K562 (cell line): ENCODE measurements around the gene LRRC25. TPM values are rescaled to one million over a fixed set of nuclear protein-coding genes. Genes with fewer than 3 reads are reported as not detected.
A peak's percentile ranks its signal among the peaks of the same experiment; 100 is the strongest.

ENCODE experiments used
- CREM ChIP-seq: IDR thresholded peaks from 2 replicates; pipeline ENCODE4 v1.6.1; 2014; ENCODE audit warnings: antibody characterized with exemption, low read depth
- DMBX1 ChIP-seq: fragments of 250-450 bp; sonication (Bioruptor Pico); IDR thresholded peaks from 2 replicates; pipeline ENCODE4 v1.8.0; 2022; ENCODE audit warnings: inconsistent platforms, mild to moderate bottlenecking, moderate library complexity, borderline replicate concordance
- GATAD2B ChIP-seq: fragments of 450-650 bp; IDR thresholded peaks from 2 replicates; pipeline ENCODE4 v1.6.1; 2017; ENCODE audit warnings: mild to moderate bottlenecking, borderline replicate concordance
- HCFC1 ChIP-seq: IDR thresholded peaks from 2 replicates; pipeline ENCODE4 v1.6.1; 2012; ENCODE audit warnings: low read depth, low read length, improper control_type of control experiment
- HDAC2 ChIP-seq: fragments of 450-650 bp; IDR thresholded peaks from 2 replicates; pipeline ENCODE4 v1.6.1; 2016; ENCODE audit warnings: mild to moderate bottlenecking
- IRF9 ChIP-seq: fragments of 450-650 bp; IDR thresholded peaks from 2 replicates; pipeline ENCODE4 v1.6.1; 2016; ENCODE audit warnings: missing biosample characterization, missing genetic modification characterization
- KDM5B ChIP-seq: fragments of 200-600 bp; sonication (generic); IDR thresholded peaks from 2 replicates; pipeline ENCODE4 v1.6.1; 2012; ENCODE audit warnings: low read depth, mild to moderate bottlenecking, moderate library complexity, low read length, control low read depth, inconsistent platforms; ENCODE audit not compliant: insufficient replicate concordance
- MEF2D ChIP-seq: conservative IDR thresholded peaks from 2 replicates; pipeline ENCODE4 v1.6.1; 2016; ENCODE audit warnings: low read depth, missing genetic modification characterization, missing compliant biosample characterization
- MTA1 ChIP-seq: fragments of 450-650 bp; IDR thresholded peaks from 2 replicates; pipeline ENCODE4 v1.6.1; 2017; ENCODE audit warnings: borderline replicate concordance
- SMAD2 ChIP-seq: fragments of 150-350 bp; IDR thresholded peaks from 2 replicates; pipeline ENCODE4 v1.6.1; 2014; ENCODE audit warnings: low read depth, mild to moderate bottlenecking, low read length
- SOX6 ChIP-seq: fragments of 450-650 bp; IDR thresholded peaks from 2 replicates; pipeline ENCODE4 v1.6.1; 2014; ENCODE audit warnings: mild to moderate bottlenecking
- SPI1 ChIP-seq: IDR thresholded peaks from 2 replicates; pipeline ENCODE4 v1.6.1; 2011; ENCODE audit warnings: low read depth, low read length, control low read depth, borderline replicate concordance
- SUPT5H ChIP-seq: fragments of 450-650 bp; IDR thresholded peaks from 2 replicates; pipeline ENCODE4 v1.6.1; 2016
- TOE1 ChIP-seq, 2 experiments: fragments of 450-650 bp in 1 of 2; sonication (generic) in 1 of 2; formaldehyde crosslinking in 1 of 2; IDR thresholded peaks; 2 replicates each; pipeline versions ENCODE4 v1.7.1 to v1.8.0; 2016 to 2022; ENCODE audit warnings: borderline replicate concordance in 2 of 2, mild to moderate bottlenecking in 2 of 2, antibody characterized with exemption in 1 of 2, inconsistent platforms in 1 of 2, low read depth in 1 of 2, missing genetic modification reagents in 1 of 2, moderate library complexity in 1 of 2
- TRIM25 ChIP-seq: fragments of 450-650 bp; IDR thresholded peaks from 2 replicates; pipeline ENCODE4 v1.7.0; 2016; ENCODE audit warnings: borderline replicate concordance
- ZNF507 ChIP-seq: conservative IDR thresholded peaks from 2 replicates; pipeline ENCODE4 v1.6.1; 2017; ENCODE audit warnings: missing genetic modification characterization, missing compliant biosample characterization
- ZNF592 ChIP-seq: fragments of 450-650 bp; IDR thresholded peaks from 2 replicates; pipeline ENCODE4 v1.6.1; 2017; ENCODE audit warnings: antibody characterized with exemption, mild to moderate bottlenecking
- ZNF695 ChIP-seq: fragments of 450-650 bp; formaldehyde crosslinking; IDR thresholded peaks from 2 replicates; pipeline ENCODE4 v1.4.0; 2020; ENCODE audit warnings: mild to moderate bottlenecking, moderate library complexity
- ZNF740 ChIP-seq, 3 experiments: fragments of 200-800 bp in 1 of 3; sonication (Bioruptor generic) in 1 of 3; sonication (generic) in 1 of 3; formaldehyde crosslinking in 1 of 3; IDR thresholded peaks; 2 replicates each; pipeline versions ENCODE4 v1.6.1 to v1.8.0; 2016 to 2022; ENCODE audit warnings: mild to moderate bottlenecking in 2 of 3, missing compliant biosample characterization in 2 of 3, missing genetic modification characterization in 2 of 3, missing genetic modification reagents in 1 of 3
- polyA plus RNA-seq, 8 experiments: library from polyadenylated mRNA; depleted of rRNA in 4 of 8; stranded (reverse) in 5 of 8; unstranded in 3 of 8; fragments of >200 nt; fragmentation: Nextera tagmentation in 2 of 8; fragmentation: Illumina TruSeq in 1 of 8; extraction: Ambion mirVana in 2 of 8; extraction: Trizol in 1 of 8; gene quantifications; 2 replicates each; pipeline versions ENCODE4 v1.2.1 to v1.2.3, GENCODE V29; 2011 to 2014; ENCODE audit warnings: inconsistent platforms in 1 of 8, missing spikeins in 1 of 8
- total RNA-seq, 7 experiments: library from RNA; depleted of rRNA in 6 of 7; stranded (reverse); fragments of >200 nt in 6 of 7; fragmentation: Illumina TruSeq in 2 of 7; extraction: Trizol in 2 of 7; gene quantifications; 2 replicates each; pipeline versions ENCODE4 v1.2.1 to v1.2.3, GENCODE V29; 2011 to 2021; ENCODE audit warnings: low replicate concordance in 1 of 7

Gene LRRC25
- total and polyA plus RNA-seq, 9 of the 15 experiments (the other 6 are each of a cell fraction or from before 2014, with no cell fraction given) = 0.07 to 0.36 (median 0.10) TPM; not detected in 3

GRCh38 chr19:18415178-18415867 lies 17.9 kb upstream of the LRRC25 start (continued):
- TF ChIP-seq ZNF507 = no peak
- no peak for TF ChIP-seq ZNF695
- peak; percentile 86 for TF ChIP-seq HDAC2
- TF ChIP-seq GATAD2B = peak; percentile 93; the same call in 1 of the 2 replicates
- peak; percentile 66 for TF ChIP-seq SUPT5H
- no peak; the same call in 1 of the 2 replicates for TF ChIP-seq HCFC1
- TF ChIP-seq SOX6 = 0 out of 2 replicates have a peak, but pooled peaks have one; percentile 43
- peak; percentile 96 for TF ChIP-seq ZNF740 (CRISPR knock-in tag; IDR thresholded peaks at IDR 0.05)
- TF ChIP-seq ZNF740 (tag; IDR thresholded peaks at IDR 0.05) = peak; percentile 54 to 87
- TF ChIP-seq SMAD2 = no peak
- TF ChIP-seq IRF9 = no peak
- TF ChIP-seq ZNF592 = peak; percentile 95
- TF ChIP-seq MEF2D (tag) = peak; percentile 82; the same call in 1 of the 2 replicates
- peak; percentile 58; the same call in 1 of the 2 replicates for TF ChIP-seq TOE1 (IDR thresholded peaks at IDR 0.05; ENCODE audit: borderline replicate concordance)
- TF ChIP-seq TOE1 (CRISPR knock-in tag; IDR thresholded peaks at IDR 0.05; ENCODE audit: borderline replicate concordance, low read depth) = no peak
- peak; percentile 94 for TF ChIP-seq DMBX1 (CRISPR knock-in tag)
- TF ChIP-seq TRIM25 = no peak
- peak; percentile 89 for TF ChIP-seq SPI1
- TF ChIP-seq KDM5B = peak; percentile 31
- peak; percentile 63 for TF ChIP-seq CREM
- TF ChIP-seq MTA1 = peak; percentile 86; the same call in 1 of the 2 replicates
